ENCODE results near the gene DHRS1.
"Not testable (repeated sequence)": the region's sequence is repeated elsewhere in the genome, so short reads cannot be mapped to it uniquely, and the experiment has no call there.

The DHRS1 gene

GRCh38 chr14:24247422-24247821, 52.2 kb downstream of the DHRS1 start:
- no peak for DNase-seq (ENCODE audit: low read depth)
- TF ChIP-seq CTCF (IDR thresholded peaks at IDR 0.05; ENCODE audit: insufficient read depth, low read depth, low read length, missing control alignments), result no peak
- no peak overlapping the region for H3K4me3 ChIP-seq (ENCODE audit: low read depth, low read length)

GRCh38 chr14:24246765-24247212, 52.8 kb downstream of the DHRS1 start:
- H3K4me3 ChIP-seq (ENCODE audit: low read depth, low read length), result no peak overlapping the region
- TF ChIP-seq CTCF (IDR thresholded peaks at IDR 0.05; ENCODE audit: insufficient read depth, low read depth, low read length, missing control alignments), result no peak
- peak; percentile 80 for DNase-seq (ENCODE audit: low read depth)

- not testable (repeated sequence) for DNase-seq (ENCODE audit: low read depth); H3K4me3 ChIP-seq (ENCODE audit: low read depth, low read length)
Observed at GRCh38 chr14:24245350-24245749, 54.2 kb downstream of the DHRS1 start.

- DNase-seq (ENCODE audit: low read depth), result peak; percentile 46
- peak overlapping the region; percentile 69 for H3K4me3 ChIP-seq (ENCODE audit: low read depth, low read length)
- no peak for TF ChIP-seq CTCF (IDR thresholded peaks at IDR 0.05; ENCODE audit: insufficient read depth, low read depth, low read length, missing control alignments)
Observed at GRCh38 chr14:24243336-24243836, 56.2 kb downstream of the DHRS1 start.

GRCh38 chr14:24241829-24242443, 57.6 kb downstream of the DHRS1 start:
- peak; percentile 38 for TF ChIP-seq CTCF (IDR thresholded peaks at IDR 0.05; ENCODE audit: insufficient read depth, low read depth, low read length, missing control alignments)
- DNase-seq (ENCODE audit: low read depth), result peak; percentile 94
- H3K4me3 ChIP-seq (ENCODE audit: low read depth, low read length), result peak overlapping the region; percentile 69

All from GM12865 (cell line).